Measurements from ENCODE around the gene GRB14. TPM values are rescaled to one million over a fixed set of nuclear protein-coding genes. Genes with fewer than 3 reads are reported as not detected.

GRB14 gene
- total and polyA plus RNA-seq, 10 of the 15 experiments (the other 5 are each of a cell fraction or from before 2014, with no cell fraction given), result not detected

DNA sequence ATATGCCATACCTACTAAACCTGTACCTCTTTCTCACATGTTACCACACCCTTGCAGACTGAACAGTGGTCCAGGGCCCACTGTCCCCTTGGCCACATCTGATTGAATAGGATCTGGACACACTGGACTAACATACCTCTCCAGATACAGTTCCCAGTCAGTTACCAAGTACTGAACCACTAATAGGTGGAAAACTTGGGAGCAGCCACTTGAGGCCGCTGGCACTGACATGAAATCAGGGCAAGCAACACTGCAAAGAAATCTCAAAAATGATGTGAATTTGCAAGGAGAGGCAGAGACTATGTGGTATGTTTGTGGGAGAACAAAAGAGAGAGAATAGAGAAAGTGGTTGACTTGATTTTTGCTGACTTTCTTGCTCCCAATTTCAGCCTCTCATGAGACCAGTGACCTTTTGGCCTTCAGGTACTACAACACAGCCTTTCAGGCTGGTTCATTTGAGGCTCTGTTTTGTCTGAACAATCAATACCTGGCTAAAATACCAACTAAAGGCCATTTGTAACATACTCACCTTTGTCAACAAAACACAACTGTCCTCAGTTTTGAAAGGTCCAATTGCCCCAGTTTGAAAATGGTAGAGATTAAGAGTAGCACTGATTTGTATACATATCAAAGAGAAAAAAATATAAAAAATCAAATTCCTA, 7.8 kb downstream of the GRB14 start:
- intact Hi-C loops (cut with micrococcal nuclease; ENCODE audit: unreplicated experiment) (no loop called here), in situ Hi-C loops (cut with MboI) (no loop called here)
- Histone ChIP-seq H4K20me1 (ENCODE audit: control insufficient read depth, insufficient read depth) (no peaks in the 10 kb centered on the region), H3K9ac (ENCODE audit: control insufficient read depth, insufficient read depth, low read length) (no peak overlapping the region), H3K4me1 (ENCODE audit: control insufficient read depth, insufficient read depth, low read length) (no peaks in the 10 kb centered on the region), H3K4me2 (ENCODE audit: control insufficient read depth, insufficient read depth) (no peak overlapping the region), H3K4me3 (no peak overlapping the region), H3K27me3 (replicated peaks in 1 of 2; ENCODE audit: control insufficient read depth in 2 of 2, insufficient read depth in 2 of 2, low read length in 1 of 2) (no peaks in the 10 kb centered on the region), H3K27ac (ENCODE audit: control insufficient read depth, insufficient read depth) (no peak overlapping the region), H3K79me2 (ENCODE audit: control insufficient read depth, insufficient read depth, low read length) (no peaks in the 10 kb centered on the region), H3K9me3 (replicated peaks; ENCODE audit: control insufficient read depth, insufficient read depth, low read length) (no peaks in the 10 kb centered on the region), H2AFZ (ENCODE audit: control insufficient read depth, low read depth, low read length) (no peak overlapping the region), H3K36me3 (ENCODE audit: control insufficient read depth in 2 of 2, insufficient read depth in 2 of 2, low read length in 1 of 2) (no peaks in the 10 kb centered on the region)
- TF ChIP-seq NFIC (IDR thresholded peaks at IDR 0.05; ENCODE audit: low read depth, low read length), result no peak
- TF ChIP-seq KLF5 (IDR thresholded peaks at IDR 0.05; ENCODE audit: partially characterized antibody), result no peak
- no peak for TF ChIP-seq IKZF2 (IDR thresholded peaks at IDR 0.05)
- TF ChIP-seq, protein P1, sequence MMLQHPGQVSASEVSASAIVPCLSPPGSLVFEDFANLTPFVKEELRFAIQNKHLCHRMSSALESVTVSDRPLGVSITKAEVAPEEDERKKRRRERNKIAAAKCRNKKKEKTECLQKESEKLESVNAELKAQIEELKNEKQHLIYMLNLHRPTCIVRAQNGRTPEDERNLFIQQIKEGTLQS (IDR thresholded peaks at IDR 0.05; ENCODE audit: borderline replicate concordance, extremely low read depth, low read depth, low read length), result no peak
- no peak for TF ChIP-seq ASH2L (IDR thresholded peaks at IDR 0.05; ENCODE audit: borderline replicate concordance, low read depth)
- TF ChIP-seq, protein P2, sequence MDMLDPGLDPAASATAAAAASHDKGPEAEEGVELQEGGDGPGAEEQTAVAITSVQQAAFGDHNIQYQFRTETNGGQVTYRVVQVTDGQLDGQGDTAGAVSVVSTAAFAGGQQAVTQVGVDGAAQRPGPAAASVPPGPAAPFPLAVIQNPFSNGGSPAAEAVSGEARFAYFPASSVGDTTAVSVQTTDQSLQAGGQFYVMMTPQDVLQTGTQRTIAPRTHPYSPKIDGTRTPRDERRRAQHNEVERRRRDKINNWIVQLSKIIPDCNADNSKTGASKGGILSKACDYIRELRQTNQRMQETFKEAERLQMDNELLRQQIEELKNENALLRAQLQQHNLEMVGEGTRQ (IDR thresholded peaks at IDR 0.05; ENCODE audit: borderline replicate concordance, low read depth, low read length), result no peak
- TF ChIP-seq, protein P3, sequence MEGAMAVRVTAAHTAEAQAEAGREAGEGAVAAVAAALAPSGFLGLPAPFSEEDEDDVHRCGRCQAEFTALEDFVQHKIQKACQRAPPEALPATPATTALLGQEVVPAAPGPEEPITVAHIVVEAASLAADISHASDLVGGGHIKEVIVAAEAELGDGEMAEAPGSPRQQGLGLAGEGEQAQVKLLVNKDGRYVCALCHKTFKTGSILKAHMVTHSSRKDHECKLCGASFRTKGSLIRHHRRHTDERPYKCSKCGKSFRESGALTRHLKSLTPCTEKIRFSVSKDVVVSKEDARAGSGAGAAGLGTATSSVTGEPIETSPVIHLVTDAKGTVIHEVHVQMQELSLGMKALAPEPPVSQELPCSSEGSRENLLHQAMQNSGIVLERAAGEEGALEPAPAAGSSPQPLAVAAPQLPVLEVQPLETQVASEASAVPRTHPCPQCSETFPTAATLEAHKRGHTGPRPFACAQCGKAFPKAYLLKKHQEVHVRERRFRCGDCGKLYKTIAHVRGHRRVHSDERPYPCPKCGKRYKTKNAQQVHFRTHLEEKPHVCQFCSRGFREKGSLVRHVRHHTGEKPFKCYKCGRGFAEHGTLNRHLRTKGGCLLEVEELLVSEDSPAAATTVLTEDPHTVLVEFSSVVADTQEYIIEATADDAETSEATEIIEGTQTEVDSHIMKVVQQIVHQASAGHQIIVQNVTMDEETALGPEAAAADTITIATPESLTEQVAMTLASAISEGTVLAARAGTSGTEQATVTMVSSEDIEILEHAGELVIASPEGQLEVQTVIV (IDR thresholded peaks at IDR 0.05; ENCODE audit: borderline replicate concordance, partially characterized antibody), result no peak
- TF ChIP-seq NFYB (IDR thresholded peaks at IDR 0.05; ENCODE audit: insufficient read depth, low read depth, low read length), result no peak
- no peak for TF ChIP-seq PAX5 (IDR thresholded peaks at IDR 0.05; ENCODE audit: borderline replicate concordance, low read depth, low read length)
- TF ChIP-seq FOXM1 (IDR thresholded peaks at IDR 0.05; ENCODE audit: low read depth, low read length), result no peak
- no peak for TF ChIP-seq SUZ12 (IDR thresholded peaks at IDR 0.05; ENCODE audit: unreplicated experiment)
- TF ChIP-seq, protein P4, sequence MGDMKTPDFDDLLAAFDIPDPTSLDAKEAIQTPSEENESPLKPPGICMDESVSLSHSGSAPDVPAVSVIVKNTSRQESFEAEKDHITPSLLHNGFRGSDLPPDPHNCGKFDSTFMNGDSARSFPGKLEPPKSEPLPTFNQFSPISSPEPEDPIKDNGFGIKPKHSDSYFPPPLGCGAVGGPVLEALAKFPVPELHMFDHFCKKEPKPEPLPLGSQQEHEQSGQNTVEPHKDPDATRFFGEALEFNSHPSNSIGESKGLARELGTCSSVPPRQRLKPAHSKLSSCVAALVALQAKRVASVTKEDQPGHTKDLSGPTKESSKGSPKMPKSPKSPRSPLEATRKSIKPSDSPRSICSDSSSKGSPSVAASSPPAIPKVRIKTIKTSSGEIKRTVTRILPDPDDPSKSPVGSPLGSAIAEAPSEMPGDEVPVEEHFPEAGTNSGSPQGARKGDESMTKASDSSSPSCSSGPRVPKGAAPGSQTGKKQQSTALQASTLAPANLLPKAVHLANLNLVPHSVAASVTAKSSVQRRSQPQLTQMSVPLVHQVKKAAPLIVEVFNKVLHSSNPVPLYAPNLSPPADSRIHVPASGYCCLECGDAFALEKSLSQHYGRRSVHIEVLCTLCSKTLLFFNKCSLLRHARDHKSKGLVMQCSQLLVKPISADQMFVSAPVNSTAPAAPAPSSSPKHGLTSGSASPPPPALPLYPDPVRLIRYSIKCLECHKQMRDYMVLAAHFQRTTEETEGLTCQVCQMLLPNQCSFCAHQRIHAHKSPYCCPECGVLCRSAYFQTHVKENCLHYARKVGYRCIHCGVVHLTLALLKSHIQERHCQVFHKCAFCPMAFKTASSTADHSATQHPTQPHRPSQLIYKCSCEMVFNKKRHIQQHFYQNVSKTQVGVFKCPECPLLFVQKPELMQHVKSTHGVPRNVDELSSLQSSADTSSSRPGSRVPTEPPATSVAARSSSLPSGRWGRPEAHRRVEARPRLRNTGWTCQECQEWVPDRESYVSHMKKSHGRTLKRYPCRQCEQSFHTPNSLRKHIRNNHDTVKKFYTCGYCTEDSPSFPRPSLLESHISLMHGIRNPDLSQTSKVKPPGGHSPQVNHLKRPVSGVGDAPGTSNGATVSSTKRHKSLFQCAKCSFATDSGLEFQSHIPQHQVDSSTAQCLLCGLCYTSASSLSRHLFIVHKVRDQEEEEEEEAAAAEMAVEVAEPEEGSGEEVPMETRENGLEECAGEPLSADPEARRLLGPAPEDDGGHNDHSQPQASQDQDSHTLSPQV (IDR thresholded peaks at IDR 0.05), result no peak
- no peak for TF ChIP-seq MYC (IDR thresholded peaks at IDR 0.05; ENCODE audit: insufficient read depth, insufficient read length, insufficient replicate concordance, low read length, severe bottlenecking)
- DNase-seq (ENCODE audit: low read depth, low spot score) (no peak), ATAC-seq (no peak), FAIRE-seq (no peak)
- BruUV-seq (replicated peaks), result no TSS peak
- ChIA-PET CTCF (interaction anchor here (0.8 to 1.1 kb wide), 2 partner anchors 16 to 106 kb away, joined by 3 read pairs; no protein-coding TSS in a partner anchor), RAD21 (ENCODE audit: unreplicated experiment) (no interaction called here), POLR2A (no interaction called here), SMC1A (ENCODE audit: uncharacterized antibody, unreplicated experiment) (interaction anchor here (1.1 kb wide), 1 partner anchor 32 kb away, joined by 3 read pairs; no protein-coding TSS in a partner anchor)
- 6% methylated on average over 1 of the region's 1 CpG for WGBS (ENCODE audit: insufficient coverage, insufficient replicate concordance, low lambda C conversion rate, missing lambda C conversion rate)

Data from GM12878 (cell line).